Thoracic aorta (tissue), 2 donors: ENCODE results near the gene SBK2. TPM values are rescaled to one million over a fixed set of nuclear protein-coding genes. Genes with fewer than 3 reads are reported as not detected.
A peak's percentile ranks its signal among the peaks of the same experiment; 100 is the strongest.

Source experiments
- ATAC-seq: fragments of 150-250 bp; one replicate; pipeline ENCODE4 v1.8.0; 2017; ENCODE audit warnings: low read depth; ENCODE audit not compliant: insufficient number of reproducible peaks, low FRiP score
- DNase-seq: peaks from one replicate; pipeline ENCODE4 v3.0.0-alpha.2; 2020; ENCODE audit warnings: low spot score
- H3K27ac ChIP-seq, 2 donors: fragments of 200-600 bp; sonication (generic); 1 replicate in 1 of 2; 2 replicates in 1 of 2; pipeline ENCODE4 v1.5.1; 2016; ENCODE audit warnings: mild to moderate bottlenecking in 2 of 2, moderate library complexity in 2 of 2
- H3K27me3 ChIP-seq: fragments of 200-600 bp; sonication (generic); replicated peaks from 2 replicates; pipeline ENCODE4 v1.6.0; 2016; ENCODE audit warnings: mild to moderate bottlenecking; ENCODE audit not compliant: insufficient read depth
- H3K36me3 ChIP-seq: fragments of 200-600 bp; sonication (generic); one replicate; pipeline ENCODE4 v1.5.1; 2016
- H3K4me1 ChIP-seq, 2 donors: fragments of 200-600 bp; sonication (generic); 1 replicate in 1 of 2; 2 replicates in 1 of 2; pipeline versions ENCODE4 v1.5.1 to v1.6.0; 2016; ENCODE audit warnings: low read depth in 2 of 2, mild to moderate bottlenecking in 1 of 2; ENCODE audit not compliant: control insufficient read depth in 1 of 2
- H3K4me3 ChIP-seq: fragments of 200-600 bp; sonication (generic); 2 replicates; pipeline ENCODE4 v1.5.1; 2016; ENCODE audit warnings: mild to moderate bottlenecking
- H3K9me3 ChIP-seq: fragments of 200-600 bp; sonication (generic); 2 replicates; pipeline ENCODE4 v1.5.1; 2016
- CTCF ChIP-seq: fragments of 200-600 bp; sonication (generic); IDR thresholded peaks from one replicate; pipeline ENCODE4 v1.5.1; 2019; ENCODE audit warnings: antibody characterized with exemption
- total RNA-seq, 2 donors: library from RNA; depleted of rRNA; stranded (reverse); fragments of >200 nt; gene quantifications; one replicate each; pipeline versions ENCODE4 v1.1.0 to v1.2.3, GENCODE V29; 2016

The SBK2 gene
- total RNA-seq, 2 donors from 2014 or later = not detected

- peak within 1 kb of the TSS; percentile 91 for H3K4me3 ChIP-seq
- H3K9me3 ChIP-seq = no peaks in the 10 kb centered on the region
- peaks cover 31 to 42% of the 10 kb centered on the region in 2 donors for H3K4me1 ChIP-seq
- DNase-seq (no peak), ATAC-seq (no peak)
- H3K27ac ChIP-seq = peak within 1 kb of the TSS; percentile 58 to 90
- no peaks in the 10 kb centered on the region for H3K27me3 ChIP-seq
- TF ChIP-seq CTCF = no peak
- peaks cover 10% of the 10 kb centered on the region for H3K36me3 ChIP-seq
Measured at GRCh38 chr19:55484593-55485438, 52.1 kb downstream of the SBK2 start, which contains the start of gene NAT14. Gene NAT14 (plus strand): TSS chr19:55485188. CDS start chr19:55485709, 521 bp downstream.

GRCh38 chr19:55483706-55484592 is 53.0 kb downstream of the SBK2 start:
- H3K4me3 ChIP-seq = peak overlapping the region; percentile 91
- H3K36me3 ChIP-seq = peaks cover 10% of the 10 kb centered on the region
- H3K4me1 ChIP-seq = peaks cover 31 to 42% of the 10 kb centered on the region in 2 donors
- no peaks in the 10 kb centered on the region for H3K27me3 ChIP-seq
- no peaks in the 10 kb centered on the region for H3K9me3 ChIP-seq
- DNase-seq (no peak), ATAC-seq (no peak)
- H3K27ac ChIP-seq = peak overlapping the region in 1 of 2 donors; percentile 90
- TF ChIP-seq CTCF = no peak

- peaks cover 29 to 38% of the 10 kb centered on the region in 2 donors for H3K4me1 ChIP-seq
Measured at GRCh38 chr19:55482967-55483705, 53.8 kb downstream of the SBK2 start.

DNA sequence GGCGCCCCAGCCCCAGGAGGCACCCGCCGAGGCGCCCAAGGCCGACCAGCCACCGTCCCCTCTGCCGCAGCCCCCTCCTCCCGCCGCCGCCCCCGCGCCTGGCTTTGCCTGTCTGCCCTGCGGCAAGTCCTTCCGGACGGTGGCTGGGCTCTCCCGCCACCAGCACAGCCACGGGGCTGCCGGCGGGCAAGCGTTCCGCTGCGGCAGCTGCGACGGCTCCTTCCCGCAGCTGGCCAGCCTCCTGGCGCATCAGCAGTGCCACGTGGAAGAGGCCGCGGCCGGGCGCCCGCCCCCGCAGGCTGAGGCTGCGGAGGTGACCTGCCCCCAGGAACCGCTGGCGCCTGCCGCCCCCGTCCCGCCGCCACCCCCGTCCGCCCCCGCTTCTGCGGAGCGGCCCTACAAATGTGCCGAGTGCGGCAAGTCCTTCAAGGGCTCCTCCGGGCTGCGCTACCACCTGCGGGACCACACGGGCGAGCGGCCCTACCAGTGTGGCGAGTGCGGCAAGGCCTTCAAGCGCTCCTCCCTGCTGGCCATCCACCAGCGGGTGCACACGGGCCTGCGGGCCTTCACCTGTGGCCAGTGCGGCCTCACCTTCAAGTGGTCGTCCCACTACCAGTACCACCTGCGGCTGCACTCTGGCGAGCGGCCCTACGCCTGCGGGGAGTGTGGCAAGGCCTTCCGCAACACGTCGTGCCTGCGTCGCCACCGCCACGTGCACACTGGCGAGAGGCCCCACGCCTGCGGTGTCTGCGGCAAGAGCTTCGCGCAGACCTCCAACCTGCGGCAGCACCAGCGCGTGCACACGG is 54.6 kb downstream of the SBK2 start:
- no peaks in the 10 kb centered on the region for H3K27me3 ChIP-seq
- peaks cover 10% of the 10 kb centered on the region for H3K36me3 ChIP-seq
- no peaks in the 10 kb centered on the region for H3K9me3 ChIP-seq
- no peak overlapping the region for H3K4me3 ChIP-seq
- no peak for TF ChIP-seq CTCF
- DNase-seq (no peak), ATAC-seq (no peak)
- H3K27ac ChIP-seq = no peak overlapping the region
- H3K4me1 ChIP-seq = peaks cover 31 to 39% of the 10 kb centered on the region in 2 donors

More at GRCh38 chr19:55482967-55483705, 53.8 kb downstream of the SBK2 start:
- Histone ChIP-seq H3K27me3 (no peaks in the 10 kb centered on the region), H3K4me3 (no peak overlapping the region), H3K36me3 (peaks cover 10% of the 10 kb centered on the region), H3K9me3 (no peaks in the 10 kb centered on the region), H3K27ac (no peak overlapping the region)
- DNase-seq (no peak), ATAC-seq (no peak)
- no peak for TF ChIP-seq CTCF
